GM21515 (cell line): ENCODE measurements around the gene PRKD3.

Experiments
- ATAC-seq: cut with Tn5 transposase; IDR thresholded peaks from one replicate; pipeline ENCODE4 v1.9.1; 2021; ENCODE audit not compliant: unreplicated experiment

The PRKD3 gene

DNA sequence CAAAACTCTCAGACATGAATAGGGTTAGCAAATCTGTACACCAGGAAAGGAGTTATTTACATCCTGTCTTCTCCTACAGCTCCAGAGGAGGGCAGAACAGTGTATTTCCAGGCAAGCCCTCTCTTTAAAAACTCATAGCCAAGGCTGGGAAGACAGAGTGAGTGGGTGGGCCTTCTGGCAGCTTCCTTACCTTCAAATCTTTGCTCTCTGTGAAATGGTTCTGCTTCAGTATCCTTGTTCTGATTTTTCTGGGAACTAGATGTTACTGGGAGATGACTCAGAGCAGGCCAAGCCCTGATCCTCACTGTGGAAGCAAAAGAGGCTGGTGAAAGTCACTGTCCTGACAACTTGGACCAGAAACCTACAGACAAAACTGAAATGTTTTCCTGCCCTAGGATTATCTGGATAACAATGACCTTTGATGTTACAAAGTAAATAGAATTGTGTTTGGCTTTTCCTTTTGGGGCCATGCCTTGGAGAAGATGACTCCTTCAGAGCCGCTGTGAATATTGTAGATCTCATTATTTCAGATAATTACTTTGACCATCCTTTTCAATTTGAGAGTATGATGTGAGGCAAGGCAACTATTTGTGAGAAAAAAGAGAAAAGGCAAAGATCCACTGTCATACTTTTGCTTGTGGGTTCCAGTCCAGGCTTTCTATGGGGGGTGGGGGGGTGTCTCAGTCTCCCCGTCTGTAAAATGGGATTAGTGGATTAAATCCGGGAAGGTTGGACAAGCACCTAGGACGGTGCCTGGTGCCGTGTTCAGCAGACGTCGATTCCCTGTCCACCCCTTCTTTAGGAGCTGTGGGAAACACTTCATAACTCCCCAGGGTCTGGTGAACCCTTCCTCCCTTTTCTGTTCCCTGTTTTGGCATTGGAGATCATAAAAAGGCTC is 19.2 kb upstream of the PRKD3 start:
- ATAC-seq: no peak

DNA sequence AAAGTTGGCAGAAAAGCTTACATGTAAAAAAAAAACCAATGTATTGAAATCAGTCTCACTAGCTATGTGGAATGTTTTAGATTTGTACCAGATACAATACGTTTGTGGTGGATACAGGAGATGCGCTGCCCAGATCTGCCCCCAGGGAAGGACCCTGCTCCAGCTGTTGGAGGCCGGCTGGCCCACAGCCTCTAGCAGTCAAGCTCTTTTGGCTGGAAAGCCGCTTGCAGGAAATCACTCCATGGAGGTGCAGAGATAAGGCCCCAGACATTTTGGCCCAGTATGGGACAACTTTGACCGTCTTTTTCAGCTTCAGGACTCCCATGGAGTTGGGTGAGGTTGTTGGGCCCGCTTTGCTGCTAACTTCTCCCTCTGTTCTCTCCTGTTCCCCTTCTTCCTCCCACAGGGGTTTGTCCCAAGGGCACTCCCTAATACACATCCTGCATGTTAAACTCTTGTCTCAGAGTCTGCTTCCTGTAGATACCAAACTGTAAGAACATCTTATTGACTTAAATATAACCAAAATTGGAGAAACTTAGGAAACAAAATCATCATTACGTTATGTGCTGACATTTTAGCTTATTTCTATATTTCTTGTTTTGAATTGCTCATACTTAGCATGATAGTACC is 18.1 kb upstream of the PRKD3 start:
- no peak for ATAC-seq

DNA sequence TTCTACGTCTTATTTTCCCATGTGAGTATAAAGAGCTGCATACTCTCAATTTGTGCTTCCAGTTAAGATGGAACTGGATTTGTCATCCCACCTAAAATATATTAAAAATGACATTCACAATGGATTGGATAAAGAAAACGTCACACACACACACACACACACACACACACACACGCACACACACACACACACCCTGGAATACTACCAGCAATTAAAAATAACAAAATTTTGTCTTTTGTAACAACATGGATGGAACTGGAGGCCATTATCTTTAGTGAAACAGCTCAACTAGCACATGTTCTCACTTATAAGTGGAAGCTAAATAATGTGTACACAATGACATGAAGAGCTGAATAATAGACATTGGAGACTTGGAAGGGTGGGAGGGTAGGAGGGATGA is 16.0 kb upstream of the PRKD3 start:
- ATAC-seq: no peak

DNA sequence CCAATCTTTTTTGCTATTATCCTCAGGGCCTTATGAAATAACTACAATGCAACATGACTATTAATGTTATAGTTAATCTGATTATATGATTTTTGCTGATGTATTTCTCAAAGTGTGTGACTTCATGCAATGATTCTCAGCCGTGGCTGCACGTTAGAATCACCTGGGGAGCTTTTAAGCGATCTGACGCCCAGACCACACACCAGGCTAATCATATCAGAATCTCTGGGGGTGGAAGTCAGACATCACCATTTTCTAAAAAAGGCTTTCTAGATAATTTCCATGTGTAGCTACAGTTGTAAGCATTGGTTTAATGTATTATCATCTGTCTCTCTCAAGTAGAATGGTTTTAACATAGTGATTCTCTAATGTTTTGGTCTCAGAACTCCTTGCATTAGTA is 14.3 kb upstream of the PRKD3 start:
- ATAC-seq: no peak

DNA sequence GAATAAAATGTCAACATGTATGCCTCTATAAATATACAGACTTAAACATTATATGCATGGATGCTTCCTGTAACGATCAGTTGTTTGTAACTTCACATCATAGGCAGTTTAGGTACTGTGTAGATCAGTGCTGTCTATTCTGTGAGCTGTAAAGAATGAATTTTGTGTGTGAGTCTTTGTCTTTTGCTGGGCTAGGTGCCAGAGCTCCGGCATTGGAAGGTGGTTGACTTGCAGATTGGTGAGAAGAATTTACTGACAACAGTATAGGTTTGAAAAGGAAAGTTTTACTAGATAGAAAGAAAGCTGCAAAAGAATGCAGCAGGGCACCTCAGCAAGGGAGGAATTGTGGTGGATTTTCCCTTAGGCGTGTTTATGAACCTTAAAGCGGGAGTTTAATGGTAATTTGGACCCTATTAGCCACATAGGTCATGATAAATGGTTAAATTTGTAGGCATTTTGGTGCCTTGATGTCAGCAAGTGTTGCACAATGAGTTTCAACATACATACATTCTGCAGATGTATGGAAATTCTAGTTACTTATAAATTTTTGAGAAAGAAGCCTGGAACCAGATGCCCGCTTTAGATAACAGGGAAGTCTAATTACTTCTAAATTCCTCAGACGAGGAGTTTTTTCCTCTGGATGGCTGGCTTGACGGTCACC is 13.1 kb upstream of the PRKD3 start:
- no peak for ATAC-seq

DNA sequence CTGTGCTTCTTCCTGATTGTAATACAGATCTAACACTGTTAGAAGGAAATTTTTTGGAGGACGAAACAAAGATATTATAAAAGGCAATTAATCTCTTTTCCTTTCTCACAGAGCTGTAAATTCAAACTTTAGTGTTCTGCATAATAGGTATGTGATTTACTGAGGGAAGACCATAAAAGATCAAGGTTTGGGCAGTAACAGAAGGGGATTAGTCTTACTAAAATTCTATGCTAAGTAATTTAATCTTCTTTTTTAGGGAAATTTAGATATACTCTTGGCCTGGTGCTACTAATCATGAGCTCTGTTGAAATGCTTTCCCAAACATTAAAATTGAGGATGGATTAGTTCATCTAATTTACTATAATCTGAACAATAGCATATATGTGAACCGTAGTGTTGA is 11.0 kb upstream of the PRKD3 start:
- no peak for ATAC-seq

DNA sequence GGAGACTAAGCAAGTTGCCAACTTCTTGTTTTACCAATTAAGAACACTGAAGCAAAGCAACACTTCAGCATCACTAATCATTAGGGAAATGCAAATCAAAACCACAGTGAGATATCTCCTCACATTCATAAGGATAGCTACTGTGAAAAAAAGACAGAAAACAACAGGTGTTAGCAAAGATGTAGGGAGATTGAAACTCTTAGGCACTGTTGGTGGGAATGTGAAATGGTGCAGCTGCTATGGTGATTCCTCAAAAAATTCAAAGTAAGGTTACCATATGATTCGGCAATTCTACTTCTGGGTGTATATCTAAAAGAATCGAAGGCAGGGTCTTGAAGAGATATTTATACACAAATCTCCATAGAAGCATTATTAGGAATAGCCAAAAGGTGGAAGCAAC is 8.6 kb upstream of the PRKD3 start:
- ATAC-seq: no peak

DNA sequence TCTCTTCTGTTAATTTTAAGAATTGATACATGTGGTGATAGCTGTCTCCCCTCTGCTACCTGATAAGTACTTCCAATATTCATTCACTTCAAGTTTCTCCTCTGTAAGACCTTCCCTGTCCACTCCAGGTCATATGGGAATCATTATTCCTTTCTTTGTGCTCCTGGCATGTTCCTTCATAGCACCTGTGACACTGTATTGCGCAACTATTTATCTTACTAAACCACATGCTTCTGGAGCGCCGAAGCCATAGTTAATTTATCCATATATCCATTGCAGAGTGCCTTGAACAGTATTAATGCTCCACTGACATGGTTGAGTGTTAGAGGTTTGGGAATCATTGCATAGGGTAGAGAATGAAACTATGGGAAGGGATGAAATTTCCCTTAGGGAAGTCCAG is 7.9 kb upstream of the PRKD3 start:
- no peak for ATAC-seq

DNA sequence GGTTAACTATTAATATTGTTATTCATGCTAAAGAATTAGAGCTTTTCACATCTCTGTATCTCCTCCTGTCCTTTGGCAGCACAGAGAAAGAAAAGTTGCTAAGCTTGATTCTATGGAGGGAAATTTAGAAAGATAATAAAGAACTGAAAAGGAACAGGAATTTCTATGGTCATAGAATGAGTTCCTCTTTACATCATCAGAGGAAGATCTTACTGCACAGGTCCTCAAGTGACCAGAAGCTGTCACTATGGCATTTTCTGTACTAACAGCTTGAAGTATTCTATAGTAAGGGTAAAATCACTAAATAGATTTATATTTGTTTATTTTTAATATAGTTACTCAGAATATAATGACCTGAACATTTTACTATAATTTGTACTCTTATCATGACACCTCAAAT is 6.0 kb upstream of the PRKD3 start:
- ATAC-seq: no peak

DNA sequence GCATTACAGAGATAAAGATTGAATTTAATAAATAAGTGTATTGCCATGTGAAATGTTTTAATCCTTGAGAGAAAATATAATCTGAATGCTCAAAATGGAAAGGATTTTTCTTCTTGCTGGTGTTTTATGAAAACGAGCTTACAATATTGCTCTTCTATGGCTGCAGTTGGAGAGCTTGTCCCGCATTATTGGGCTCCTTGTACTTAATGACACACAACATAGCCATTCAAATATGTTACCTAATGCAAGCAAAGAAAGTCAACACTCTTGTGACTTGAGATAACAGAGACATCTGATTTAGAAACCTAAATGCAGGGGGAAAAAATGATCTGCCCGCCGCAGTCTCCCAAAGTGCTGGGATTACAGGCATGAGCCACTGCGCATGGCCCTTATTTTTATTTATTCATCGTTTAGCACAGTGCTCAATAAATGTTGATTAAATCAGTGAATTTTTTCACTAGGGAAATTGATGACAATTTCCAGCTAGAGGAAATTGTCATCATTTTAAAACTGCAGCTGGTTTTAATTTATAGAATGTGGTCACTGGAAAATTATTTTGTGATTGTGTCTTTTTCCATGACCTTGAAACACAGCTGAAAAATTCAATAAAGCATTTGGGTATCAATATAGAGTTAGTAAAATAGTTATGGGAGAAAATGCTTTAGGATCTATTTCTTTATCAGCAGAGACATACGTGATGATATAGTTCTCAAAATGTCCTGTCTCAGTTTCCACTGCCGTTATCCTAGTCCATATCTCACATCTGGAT is 2.4 kb upstream of the PRKD3 start:
- ATAC-seq: no peak

DNA sequence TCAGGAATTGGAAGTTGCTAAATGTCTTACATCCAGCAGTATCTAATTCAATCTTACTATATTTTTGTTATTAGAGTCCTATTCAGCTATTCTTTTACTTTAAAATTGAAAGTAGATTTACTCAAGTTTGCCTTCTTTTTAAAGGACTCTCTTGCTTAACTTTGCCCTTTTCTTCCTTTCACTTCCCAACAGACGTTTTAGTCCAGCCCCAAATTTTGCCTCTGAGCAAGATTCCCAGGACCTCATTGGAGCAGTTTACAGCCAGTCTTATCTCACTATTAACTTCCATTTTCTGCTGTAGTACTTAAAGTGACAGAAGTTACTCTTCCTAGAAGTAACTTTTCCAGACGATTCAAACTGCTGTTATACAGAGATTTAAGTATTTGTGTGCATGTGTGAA is 1.7 kb upstream of the PRKD3 start:
- no peak for ATAC-seq

DNA sequence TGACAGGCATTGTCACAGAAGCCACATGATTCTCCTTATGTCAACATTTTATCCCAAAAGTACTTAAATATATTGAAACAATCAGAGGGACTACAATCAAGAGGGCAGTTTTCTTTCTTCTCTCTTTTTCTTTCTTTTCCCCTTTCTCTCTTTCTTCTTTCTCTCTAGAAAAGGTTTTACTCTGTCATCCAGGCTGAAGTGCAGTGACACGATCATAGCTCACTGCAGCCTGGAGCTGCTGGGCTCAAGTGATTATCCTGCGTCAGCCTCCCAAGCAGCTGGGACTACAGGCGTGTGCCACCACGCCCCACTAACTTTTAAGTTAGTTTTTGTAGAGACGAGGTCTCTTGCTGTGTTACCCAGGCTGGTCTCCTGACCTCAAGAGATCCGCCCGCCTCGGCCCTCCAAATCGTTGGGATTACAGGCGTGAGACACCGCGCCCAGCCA is 1.0 kb upstream of the PRKD3 start:
- ATAC-seq: no peak

DNA sequence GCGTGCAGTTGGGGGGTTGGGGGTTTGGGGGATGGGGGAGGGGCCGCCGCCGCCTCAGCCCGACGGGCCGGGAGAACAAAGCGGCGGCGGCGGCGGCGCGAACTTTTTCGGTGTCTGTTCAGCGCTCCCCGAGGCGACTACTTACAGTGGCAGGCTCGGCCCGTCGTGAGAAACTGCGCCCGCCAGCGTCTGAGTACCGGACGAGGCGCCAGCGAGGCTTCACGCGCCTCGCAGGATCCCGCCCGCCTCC is 172 bp downstream of the PRKD3 start:
- ATAC-seq: no peak

DNA sequence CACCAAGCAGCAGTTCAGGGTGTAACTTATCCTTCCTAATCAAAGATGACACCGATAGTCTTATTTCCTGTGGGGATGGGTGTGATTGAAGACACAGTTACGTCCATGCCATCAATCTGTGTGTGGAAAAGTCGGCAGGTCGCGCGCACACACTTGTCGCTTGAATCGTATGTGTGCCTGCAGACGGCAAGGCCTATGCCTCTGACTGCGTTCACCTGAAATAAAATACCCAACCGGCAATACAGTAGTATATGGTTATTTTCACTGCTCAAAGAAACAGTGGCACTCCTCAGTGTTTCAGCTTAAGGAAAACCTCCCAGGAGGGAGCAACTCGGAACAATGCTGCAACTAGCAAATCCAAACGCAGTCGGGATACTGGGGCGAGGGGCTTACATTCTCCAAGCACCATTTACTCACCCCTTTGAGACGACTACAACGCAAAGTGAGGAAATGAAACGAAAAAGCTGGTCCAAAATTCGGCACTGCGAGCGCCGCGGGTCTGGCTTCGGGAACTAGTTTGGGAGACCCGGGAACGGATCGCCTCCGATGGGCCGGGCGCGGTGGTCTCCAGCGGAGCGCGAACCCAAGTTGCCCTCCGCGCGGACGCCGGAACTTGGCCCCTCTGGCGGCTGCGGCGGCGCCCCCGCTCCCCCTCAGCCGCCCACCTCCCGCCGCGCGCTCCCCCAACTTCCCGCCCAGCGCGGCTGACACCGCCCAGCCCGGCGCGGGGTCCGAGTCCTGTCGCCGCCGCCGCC is 675 bp downstream of the PRKD3 start:
- ATAC-seq: peak; percentile 29

DNA sequence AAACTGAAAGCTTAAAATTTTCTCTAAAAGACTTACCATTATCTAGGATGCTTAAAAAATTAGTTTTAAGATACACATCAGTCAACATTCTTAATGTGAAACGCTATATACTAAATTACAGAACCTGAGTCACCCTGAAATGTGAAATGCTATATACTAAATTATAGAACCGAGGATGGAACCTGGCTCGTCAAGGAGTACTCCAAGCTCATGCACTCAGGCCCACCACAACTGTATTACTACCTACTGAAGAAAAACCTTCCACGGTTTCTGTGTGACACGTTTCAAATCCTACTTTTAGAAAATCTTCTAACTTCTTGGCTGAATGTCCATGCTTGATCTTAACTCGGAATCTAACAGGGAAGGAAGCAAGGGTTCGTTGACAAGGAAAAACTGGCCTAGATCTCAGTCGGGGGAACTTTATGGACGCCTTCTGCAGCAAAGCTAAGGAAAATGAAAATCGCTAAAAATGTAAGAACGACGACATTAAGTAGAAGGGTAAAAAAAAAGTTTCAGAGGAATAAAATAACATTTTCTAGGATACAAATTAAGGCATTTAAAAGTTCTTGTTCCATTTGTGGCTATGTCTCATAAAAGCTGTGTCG is 1.4 kb downstream of the PRKD3 start:
- ATAC-seq: no peak

DNA sequence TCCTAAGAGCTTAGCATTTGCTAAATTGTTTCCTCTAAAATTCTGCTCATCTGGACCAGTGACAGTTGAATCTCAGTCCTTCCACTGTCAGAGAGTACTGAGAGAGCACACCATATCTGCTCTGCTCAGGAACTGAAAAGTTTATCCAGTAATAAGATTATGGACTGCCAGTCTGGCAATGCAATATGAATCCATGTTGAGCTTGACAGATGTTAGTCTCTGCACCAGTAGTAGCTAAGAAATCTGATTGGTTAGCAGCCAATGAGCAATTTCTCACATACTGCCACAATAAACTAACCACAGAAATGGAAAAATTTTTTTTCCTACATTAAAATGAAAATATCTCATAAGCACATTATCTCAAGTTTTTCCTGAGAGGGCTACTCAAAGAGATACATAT is 2.3 kb downstream of the PRKD3 start:
- ATAC-seq: no peak

DNA sequence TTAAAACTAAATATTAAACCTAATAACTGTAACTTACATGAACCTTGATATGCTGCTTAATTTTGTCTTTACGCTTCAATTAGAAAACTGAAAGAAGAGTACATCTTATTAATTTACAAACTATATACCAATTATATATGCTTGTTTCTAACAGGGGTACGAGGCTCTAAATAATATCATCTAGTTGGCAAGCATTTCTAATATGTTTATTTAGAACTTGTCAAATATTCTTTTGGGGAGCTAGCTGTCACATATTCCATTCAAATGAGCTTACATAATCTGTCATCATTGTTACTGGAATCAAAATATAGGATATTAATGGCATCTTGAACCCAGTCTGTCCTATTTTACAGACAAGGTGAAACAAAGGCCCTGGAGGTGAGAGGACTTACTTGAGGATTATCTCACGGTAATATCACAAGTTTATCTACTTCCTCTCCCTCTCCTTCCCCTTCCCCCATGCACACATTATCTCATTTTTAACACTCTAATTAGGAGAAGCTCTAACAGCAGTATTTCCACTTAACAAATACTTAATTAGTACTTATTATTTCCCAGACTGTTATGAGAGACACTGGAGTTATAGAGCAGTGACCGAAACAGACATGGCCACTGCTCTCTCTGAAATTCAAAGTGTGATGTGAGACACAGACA is 3.5 kb downstream of the PRKD3 start:
- ATAC-seq: no peak

DNA sequence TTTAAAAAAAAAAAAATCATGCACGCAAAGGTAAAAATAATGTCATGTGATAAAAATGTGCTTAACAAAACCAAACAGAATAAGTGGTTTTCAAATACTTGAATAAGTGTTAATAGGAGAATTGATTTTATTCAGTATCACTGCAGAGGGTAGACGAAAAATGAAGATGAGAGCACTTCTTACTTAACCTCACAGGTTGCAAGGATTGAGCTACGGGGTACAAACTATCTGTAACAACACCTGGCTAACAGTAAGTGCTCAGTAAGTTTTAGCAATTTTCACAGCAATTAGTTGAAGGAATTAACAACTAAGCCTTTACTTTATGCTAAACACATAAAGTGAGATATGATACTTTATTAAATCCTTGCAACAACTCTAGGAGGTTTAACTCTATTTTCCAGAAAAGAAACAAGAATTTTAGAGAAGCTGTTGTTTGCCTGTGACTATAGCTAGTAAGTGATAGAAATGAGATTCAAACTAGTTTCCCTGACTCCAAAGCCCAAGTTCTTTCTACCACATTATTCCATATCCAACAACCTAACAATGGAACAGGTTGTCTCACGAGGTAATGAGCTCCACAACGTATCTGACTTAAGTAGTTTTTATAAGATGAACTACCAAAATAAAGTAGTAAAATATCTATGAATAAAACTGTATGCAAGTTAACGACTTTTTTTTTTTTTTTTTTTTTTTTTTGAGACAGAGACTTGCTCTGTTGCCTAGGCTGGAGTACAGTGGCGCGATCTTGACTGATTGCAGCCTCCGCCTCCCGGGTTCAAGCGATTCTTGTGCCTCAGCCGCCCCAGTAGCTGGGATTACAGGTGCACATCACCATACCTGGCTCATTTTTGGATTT is 4.7 kb downstream of the PRKD3 start:
- ATAC-seq: no peak

DNA sequence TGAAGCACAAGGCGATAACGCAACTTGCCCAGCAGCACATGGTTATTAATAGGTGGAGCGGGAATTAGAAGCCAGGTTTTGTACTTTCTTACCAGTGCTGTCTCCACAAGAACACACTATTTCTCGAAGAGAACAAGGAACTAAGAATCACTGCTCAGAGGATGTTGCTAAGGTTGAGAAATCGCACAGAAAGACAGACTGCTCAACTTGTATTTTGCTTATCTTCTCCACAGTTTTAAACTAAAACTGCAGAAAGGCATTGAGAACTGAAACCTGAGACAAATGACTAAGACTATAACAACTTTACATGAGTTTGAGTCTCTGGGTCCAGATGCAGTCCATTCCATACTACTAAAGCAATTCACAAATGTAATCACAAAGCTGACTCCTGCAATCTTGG is 6.2 kb downstream of the PRKD3 start:
- peak; percentile 74 for ATAC-seq
